GM18870 (cell line): Measurements from ENCODE around the gene CMBL.
"Not testable (repeated sequence)": the region's sequence is repeated elsewhere in the genome, so short reads cannot be mapped to it uniquely, and the experiment has no call there.

Experiments used
- ATAC-seq: cut with Tn5 transposase; IDR thresholded peaks from one replicate; pipeline ENCODE4 v1.9.1; 2021; ENCODE audit warnings: moderate library complexity; ENCODE audit not compliant: unreplicated experiment

The CMBL gene

GRCh38 chr5:10286862-10287227, 20.9 kb downstream of the CMBL start:
- ATAC-seq, result no peak

DNA sequence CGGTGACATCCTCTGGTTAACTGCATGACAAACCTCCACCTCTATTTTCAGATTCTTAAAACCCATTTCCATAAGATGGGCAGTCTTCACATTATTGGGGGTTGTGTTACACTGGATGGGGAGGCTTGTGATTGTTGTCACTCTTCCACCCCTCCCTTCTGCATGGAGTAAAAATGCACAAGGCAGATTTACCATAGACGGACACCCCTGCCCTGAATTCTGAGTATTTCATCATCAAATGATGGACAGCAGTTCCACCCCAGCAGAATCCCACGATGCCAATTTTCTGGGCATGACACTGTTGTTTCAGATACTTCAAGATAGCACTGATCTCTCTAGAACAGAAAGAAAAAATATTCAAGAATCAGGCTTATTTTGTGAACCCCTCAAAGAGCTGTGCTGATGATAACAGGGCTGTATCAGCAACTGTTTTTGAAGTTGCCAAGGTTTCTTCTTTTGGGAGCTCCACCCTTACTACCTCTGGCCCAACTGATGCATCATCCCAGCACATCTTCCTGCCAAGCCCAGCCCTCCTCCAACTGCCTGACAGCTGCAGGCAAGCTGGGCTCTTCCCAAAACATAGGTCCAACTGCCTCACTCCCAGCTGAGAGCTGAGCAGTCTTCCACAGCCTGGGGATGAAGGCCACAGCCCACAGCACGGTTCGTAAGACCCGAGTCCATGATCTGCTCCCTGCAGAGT, 21.4 kb downstream of the CMBL start:
- ATAC-seq, result no peak

DNA sequence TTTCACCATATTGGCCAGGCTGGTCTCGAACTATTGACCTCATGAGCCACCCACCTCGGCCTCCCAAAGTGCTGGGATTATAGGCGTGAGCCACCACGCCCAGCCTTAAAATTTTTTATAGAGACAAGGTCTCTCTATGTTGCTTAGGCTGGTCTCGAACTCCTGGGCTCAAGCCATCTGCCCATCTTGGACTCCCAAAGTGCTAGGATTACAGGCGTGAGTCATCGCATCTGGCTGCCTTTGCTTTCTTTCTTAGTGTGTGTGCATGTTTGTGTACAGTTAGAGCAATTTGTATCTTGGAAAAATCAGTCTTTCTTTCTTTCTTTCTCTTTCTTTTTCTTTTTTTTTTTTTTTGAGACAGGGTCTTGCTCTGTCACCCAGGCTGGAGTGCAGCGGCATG, 22.3 kb downstream of the CMBL start:
- not testable (repeated sequence) for ATAC-seq

GRCh38 chr5:10283927-10284635, 23.6 kb downstream of the CMBL start:
- peak; percentile 82 for ATAC-seq

DNA sequence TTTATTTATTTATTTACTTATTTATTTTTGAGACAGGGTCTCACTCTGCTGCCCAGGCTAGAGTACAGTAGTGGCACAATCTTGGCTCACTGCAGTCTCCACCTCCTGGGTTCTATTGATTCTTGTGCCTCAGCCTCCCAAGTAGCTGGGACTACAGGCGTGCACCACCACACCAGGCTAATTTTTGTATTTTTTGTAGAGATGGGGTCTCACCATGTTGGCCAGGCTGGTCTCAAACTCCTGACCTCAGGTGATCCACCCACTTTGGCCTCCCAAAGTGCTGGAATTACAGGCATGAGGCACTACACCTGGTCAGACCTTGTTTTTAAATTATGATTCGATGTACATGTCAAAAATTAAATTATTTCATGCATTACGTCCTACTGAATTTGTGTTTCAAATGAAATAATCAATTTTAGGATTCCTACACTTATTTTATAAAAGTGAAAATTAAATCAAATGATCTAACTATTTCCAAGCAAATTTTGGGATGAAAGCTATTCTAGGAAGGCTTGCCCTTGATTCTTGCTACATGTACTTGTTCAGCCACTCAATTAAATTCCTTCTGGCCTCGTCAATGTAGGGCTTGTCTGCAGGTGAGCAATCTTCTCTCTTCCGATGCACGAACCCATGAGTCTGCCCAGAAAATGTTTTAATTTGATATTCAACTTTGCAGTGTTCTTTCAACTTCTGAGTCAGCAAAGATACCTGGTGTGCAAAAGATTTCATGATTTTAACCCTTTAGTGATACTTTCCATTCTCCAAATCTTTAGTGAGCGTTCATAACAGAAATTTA, 27.6 kb downstream of the CMBL start:
- no peak for ATAC-seq

DNA sequence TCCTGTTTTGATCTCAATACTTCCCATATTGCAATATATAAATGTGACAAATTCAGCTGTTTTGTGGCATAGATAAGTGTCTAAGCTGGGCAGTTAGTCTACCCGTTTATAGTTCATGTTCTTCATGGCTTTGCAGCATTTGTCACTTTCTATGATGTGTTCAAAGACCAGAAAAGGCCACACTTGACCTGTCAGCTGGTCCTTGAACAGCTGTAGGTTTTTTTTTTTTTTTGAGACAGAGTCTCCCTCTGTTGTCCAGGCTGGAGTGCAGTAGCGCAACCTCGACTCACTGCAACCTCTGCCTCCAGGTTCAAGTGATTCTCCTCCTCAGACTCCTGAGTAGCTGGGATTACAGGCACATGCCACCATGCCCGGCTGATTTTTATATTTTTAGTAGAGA, 28.4 kb downstream of the CMBL start:
- ATAC-seq, result no peak

DNA sequence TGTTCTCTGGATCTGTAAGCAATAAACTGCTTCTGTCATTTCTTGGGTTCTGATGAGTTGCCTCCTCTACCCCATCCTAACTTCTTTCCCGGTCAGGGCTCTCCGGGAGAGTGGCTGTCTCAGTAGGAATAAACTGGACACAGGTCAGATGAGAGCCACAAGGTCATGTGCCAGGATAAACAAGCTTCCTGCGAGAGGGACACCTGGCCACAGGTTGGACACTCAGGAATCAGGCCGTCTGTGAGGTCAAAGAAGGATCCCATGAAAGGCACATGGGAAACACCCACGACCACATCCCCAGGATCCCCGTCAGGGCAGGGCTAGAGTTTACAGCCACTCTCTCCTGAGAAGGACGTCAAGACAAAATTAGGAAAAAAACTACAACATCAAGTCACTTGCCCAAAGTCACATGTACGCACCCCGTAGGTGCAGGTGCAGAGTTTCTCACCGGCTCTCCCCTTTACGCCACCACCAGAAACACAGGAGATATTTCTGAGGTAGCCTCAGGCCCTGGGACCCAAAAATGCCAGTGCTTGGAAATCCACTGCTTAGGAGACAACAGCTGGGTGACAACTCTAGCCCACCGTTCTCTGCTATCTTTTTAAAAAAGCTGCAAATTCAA, 28.9 kb downstream of the CMBL start:
- no peak for ATAC-seq

GRCh38 chr5:10277773-10278630, 29.7 kb downstream of the CMBL start:
- ATAC-seq, result no peak

- ATAC-seq, result no peak
Observed at GRCh38 chr5:10276691-10277090, 31.0 kb downstream of the CMBL start.

GRCh38 chr5:10275991-10276390, 31.7 kb downstream of the CMBL start:
- ATAC-seq, result no peak

- no peak for ATAC-seq
Observed at GRCh38 chr5:10275460-10275859, 32.2 kb downstream of the CMBL start.

- not testable (repeated sequence) for ATAC-seq
Observed at GRCh38 chr5:10272875-10273209, 34.9 kb downstream of the CMBL start.

DNA sequence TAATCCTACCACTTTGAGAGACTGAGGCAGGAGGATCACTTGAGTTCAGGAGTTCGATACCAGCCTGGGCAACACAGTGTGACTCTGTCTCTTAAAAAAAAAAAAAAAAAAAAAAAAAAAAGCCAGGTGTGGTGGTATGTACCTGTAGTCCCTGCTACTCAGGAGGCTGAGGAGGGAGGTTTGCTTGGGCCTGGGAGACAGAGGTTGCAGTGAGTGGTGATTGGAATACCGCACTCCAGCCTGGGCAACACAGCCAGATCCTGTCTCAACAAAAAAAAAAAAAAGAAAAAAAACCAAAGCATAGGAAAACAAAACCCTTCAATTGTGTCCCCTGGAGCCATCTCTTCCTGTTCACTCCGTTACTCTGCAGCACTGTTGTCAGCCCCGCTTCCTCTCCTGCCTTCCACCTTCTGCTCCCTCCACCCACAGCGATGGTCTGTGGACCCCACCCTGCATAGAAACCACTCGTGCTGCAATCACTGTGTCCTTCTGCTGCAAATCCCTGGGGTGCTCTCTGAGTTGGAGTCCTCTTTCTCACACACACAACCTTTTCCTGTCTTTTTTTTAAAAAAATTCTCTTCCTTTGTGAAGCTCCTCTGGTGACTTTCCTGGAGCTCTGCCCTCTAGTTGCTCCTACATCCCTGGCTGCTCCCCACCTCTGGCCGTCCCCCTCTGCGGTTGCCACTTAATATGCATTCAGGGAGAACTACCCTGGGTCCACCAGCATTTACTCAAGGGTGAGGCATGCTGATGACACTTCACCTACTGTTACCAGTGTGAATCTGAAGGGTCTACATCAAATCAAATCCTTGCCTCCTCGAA, 35.4 kb downstream of the CMBL start:
- no peak for ATAC-seq

- no peak for ATAC-seq
Observed at GRCh38 chr5:10268100-10268499, 39.6 kb downstream of the CMBL start.

DNA sequence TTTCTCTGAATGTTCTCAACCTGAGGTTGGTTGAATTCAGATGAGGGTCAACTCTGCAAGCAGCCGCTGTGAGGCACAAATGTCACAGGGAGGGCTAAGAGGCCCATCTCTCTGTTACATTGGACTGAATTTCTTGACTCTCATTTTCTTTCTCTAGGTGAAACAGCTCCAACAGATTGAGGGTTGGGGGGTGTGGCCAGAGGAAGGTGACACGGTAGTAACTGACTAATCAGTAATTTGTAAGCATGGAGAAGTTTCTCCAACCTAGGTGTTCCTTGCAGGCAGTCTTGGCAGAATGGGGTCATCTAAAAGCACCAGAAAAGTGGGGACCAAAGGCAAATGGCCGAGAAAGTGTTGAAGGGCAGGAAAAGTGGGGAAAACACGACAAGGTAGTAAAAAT, 40.9 kb downstream of the CMBL start:
- ATAC-seq, result no peak

GRCh38 chr5:10266137-10266536, 41.6 kb downstream of the CMBL start:
- no peak for ATAC-seq

DNA sequence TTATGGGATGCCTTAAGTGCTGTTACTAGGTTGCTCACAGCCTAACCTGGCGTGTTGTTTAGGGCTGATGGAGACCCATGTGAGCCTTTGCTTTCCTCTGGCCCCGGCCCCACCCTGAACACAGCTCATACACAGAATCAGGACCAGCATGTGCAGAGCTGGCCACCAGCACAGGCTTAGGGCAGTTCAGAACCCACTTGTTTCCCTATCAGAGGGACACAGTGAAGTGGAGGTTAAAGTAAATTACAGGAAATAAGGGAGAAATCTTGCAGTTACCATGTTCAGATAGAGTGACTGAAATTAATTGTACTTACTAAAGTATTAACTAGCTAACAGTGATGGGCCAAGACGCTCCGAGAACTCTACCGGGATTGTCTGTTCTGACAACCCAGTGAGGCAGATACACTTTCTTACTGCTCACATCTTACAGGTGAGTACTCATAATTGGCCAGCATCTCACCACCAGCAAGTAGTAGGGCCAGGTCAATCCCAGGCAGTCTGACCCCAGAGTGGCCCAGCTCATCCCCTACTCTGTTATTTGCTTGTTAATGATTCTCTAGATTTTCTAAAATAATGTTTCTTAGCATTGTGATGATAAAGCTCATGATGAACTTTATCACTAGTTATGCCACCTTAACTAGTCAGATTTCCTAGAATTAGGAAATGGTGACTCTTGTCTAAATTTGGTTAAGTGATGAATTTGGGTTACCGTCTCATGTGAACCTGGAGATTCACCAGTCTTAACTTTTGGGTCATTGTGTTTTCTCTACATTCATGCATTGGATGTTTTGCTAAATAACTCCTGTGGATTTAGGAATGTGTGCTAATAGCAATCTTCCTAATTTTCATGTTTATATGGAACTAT, 42.2 kb downstream of the CMBL start:
- no peak for ATAC-seq

GRCh38 chr5:10264604-10265003, 43.1 kb downstream of the CMBL start:
- no peak for ATAC-seq

DNA sequence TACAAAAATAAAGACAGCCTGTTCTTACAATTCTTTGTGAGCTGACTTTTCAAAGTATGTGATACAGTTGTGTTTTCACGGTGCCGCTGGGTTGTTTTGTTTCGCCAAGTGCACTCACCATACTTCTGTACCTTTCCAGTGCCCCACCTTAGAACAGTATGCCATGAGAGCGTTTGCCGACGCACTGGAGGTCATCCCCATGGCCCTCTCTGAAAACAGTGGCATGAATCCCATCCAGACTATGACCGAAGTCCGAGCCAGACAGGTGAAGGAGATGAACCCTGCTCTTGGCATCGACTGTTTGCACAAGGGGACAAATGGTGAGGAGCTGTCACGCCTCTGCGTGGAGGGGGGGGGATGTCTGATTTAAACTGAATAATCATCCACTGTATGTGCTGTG, 44.7 kb downstream of the CMBL start:
- no peak for ATAC-seq
